ENCODE data around the gene EGFL7. TPM values are rescaled to one million over a fixed set of nuclear protein-coding genes. Genes with fewer than 3 reads are reported as not detected.
A peak's percentile ranks its signal among the peaks of the same experiment; 100 is the strongest.

EGFL7 gene
- total RNA-seq, 1 experiment from 2014 or later = 127 TPM

GRCh38 chr9:136685790-136686533 lies 23.2 kb downstream of the EGFL7 start:
- no peak for DNase-seq (ENCODE audit: low spot score)

- no peak for DNase-seq (ENCODE audit: low spot score)
Observed at GRCh38 chr9:136686534-136686793, 23.7 kb downstream of the EGFL7 start.

GRCh38 chr9:136686794-136687711 lies 24.3 kb downstream of the EGFL7 start, which contains the start of gene AGPAT2:
Gene AGPAT2 (minus strand): TSS chr9:136687457. CDS start chr9:136687357, 100 bp downstream.
- peak; percentile 60 for DNase-seq (ENCODE audit: low spot score)

GRCh38 chr9:136687721-136688223 lies 25.1 kb downstream of the EGFL7 start:
- no peak for DNase-seq (ENCODE audit: low spot score)

- no peak for DNase-seq (ENCODE audit: low spot score)
Observed at GRCh38 chr9:136688274-136689107, 25.8 kb downstream of the EGFL7 start.

- no peak for DNase-seq (ENCODE audit: low spot score)
Observed at GRCh38 chr9:136689108-136689460, 26.4 kb downstream of the EGFL7 start.

GRCh38 chr9:136690104-136690805 lies 27.5 kb downstream of the EGFL7 start:
- DNase-seq (ENCODE audit: low spot score) = no peak

GRCh38 chr9:136690806-136691261 lies 28.1 kb downstream of the EGFL7 start:
- peak; percentile 93 for DNase-seq (ENCODE audit: low spot score)

- DNase-seq (ENCODE audit: low spot score) = peak; percentile 87
Observed at GRCh38 chr9:136691316-136692184, 28.8 kb downstream of the EGFL7 start.

GRCh38 chr9:136692185-136693134 lies 29.7 kb downstream of the EGFL7 start:
- DNase-seq (ENCODE audit: low spot score) = no peak

GRCh38 chr9:136693135-136693489 lies 30.4 kb downstream of the EGFL7 start:
- no peak for DNase-seq (ENCODE audit: low spot score)

- DNase-seq (ENCODE audit: low spot score) = peak; percentile 92
Observed at GRCh38 chr9:136693490-136694162, 30.9 kb downstream of the EGFL7 start.

- DNase-seq (ENCODE audit: low spot score) = peak; percentile 63
Observed at GRCh38 chr9:136694163-136694871, 31.6 kb downstream of the EGFL7 start.

GRCh38 chr9:136694872-136695247 lies 32.1 kb downstream of the EGFL7 start:
- DNase-seq (ENCODE audit: low spot score) = no peak

GRCh38 chr9:136695435-136695895 lies 32.7 kb downstream of the EGFL7 start:
- DNase-seq (ENCODE audit: low spot score) = peak; percentile 92

- DNase-seq (ENCODE audit: low spot score) = no peak
Observed at GRCh38 chr9:136695955-136696354, 33.2 kb downstream of the EGFL7 start.

- no peak for DNase-seq (ENCODE audit: low spot score)
Observed at GRCh38 chr9:136696502-136696901, 33.8 kb downstream of the EGFL7 start.
